Measurements from ENCODE around the gene RNF223.
"Not testable (repeated sequence)": the region's sequence is repeated elsewhere in the genome, so short reads cannot be mapped to it uniquely, and the experiment has no call there.

The RNF223 gene

DNA sequence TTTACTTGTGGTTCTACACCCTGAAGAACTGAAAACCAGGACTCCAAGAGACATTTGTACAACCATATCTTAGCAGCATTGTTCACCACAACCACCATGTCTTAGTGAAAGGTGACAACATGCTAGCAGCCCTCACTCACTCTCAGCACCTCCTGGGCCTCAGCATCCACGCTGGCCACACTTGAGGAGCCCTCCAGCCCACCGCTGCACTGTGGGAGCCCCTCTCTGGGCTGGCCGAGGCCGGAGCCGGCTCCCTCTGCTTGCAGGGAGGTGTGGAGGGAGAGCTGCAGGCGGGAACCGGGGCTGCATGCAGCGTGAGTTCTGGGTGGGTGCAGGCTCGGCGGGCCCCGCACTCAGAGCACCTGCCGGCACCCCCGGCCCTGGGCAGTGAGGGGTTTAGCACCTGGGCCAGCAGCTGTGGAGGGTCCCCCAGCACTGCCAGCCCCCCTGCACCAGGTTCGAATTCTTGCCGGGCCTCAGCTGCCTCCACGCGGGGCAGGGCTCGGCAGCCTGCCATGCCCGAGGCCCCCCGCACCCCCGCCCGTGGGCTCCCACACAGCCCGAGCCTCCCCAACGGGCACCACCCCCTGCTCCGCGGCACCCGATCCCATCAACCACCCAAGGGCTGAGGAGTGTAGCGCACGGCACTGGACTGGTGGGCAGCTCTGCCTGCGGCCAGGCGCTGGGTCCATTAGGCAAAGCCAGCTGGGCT lies 32.6 kb upstream of the RNF223 start:
- no peak for DNase-seq

- not testable (repeated sequence) for DNase-seq
These were observed 30.0 kb upstream of the RNF223 start for GRCh38 chr1:1104152-1104551.

- DNase-seq = no peak
These were observed 27.4 kb upstream of the RNF223 start for GRCh38 chr1:1101503-1101902.

- DNase-seq = no peak
These were observed 26.2 kb upstream of the RNF223 start for GRCh38 chr1:1100296-1100695.

- DNase-seq = no peak
These were observed 25.5 kb upstream of the RNF223 start for GRCh38 chr1:1099506-1100183.

DNA sequence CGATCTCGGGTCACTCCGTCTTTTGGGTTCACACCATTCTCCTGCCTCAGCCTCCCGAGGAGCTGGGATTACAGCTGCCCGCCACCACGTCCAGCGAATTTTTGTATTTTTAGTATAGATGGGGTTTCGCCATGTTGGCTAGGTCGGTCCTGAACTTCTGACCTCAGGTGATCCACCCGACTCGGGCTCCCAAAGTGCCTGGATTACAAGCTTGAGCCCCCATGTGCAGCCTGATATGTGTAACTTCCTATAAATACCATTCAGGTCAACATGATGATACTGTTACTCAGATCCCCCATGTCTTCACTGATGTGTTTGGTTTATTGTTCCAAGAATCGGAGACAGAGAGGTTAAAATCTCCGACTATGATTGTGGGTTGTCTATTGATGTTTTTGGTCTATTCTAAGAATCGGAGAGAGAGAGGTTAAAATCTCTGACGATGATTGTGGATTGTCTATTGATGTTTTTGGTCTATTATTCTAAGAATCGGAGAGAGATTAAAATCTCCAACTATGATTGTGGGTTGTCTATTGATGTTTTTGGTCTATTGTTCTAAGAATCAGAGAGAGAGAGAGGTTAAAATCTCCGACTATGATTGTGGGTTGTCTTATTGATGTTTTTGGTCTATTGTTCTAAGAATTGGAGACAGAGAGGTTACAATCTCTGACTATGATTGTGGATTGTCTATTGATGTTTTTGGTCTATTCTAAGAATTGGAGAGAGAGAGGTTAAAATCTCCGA lies 24.7 kb upstream of the RNF223 start:
- DNase-seq = no peak

DNA sequence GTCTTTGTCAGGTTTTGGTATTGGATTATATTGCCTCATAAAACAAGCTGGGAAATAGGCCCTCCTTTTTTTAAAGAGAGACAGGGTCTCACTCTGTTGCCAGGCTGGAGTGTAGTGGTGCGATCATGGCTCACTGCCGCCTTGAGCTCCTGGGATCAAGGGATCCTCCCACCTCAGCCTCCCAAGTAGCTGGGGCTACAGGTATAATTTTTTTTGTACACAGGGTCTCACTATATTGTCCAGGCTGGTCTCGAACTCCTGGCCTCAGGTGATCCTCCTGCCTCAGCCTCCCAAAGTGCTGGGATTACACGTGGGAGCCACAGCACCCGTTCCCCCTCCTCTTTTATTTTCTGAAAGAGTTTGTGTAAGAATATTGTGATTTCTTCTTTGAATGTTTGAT lies 22.0 kb upstream of the RNF223 start:
- not testable (repeated sequence) for DNase-seq

GRCh38 chr1:1094981-1095380 lies 20.9 kb upstream of the RNF223 start:
- DNase-seq = no peak

DNA sequence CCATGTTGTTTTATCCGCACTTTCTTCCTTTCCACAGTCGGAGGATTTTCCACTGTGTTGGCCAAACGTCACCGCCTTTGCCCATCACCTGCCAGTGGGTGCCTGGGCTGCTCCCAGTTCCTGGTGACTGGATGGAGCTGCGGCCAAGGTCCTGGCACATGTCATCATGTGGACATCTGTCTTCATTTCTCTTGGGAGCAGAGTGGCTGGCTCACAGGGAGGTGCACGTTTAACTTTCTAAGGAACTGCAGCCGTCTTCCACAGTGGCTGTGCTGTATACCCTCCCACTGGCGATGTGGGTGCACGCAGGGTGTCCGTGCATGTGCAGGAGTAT lies 19.5 kb upstream of the RNF223 start:
- no peak for DNase-seq

- DNase-seq = no peak
These were observed 18.9 kb upstream of the RNF223 start for GRCh38 chr1:1092894-1093609.

- DNase-seq = no peak
These were observed 18.2 kb upstream of the RNF223 start for GRCh38 chr1:1092149-1092855.

GRCh38 chr1:1091344-1092148 lies 17.4 kb upstream of the RNF223 start:
- DNase-seq = peak; percentile 10

DNA sequence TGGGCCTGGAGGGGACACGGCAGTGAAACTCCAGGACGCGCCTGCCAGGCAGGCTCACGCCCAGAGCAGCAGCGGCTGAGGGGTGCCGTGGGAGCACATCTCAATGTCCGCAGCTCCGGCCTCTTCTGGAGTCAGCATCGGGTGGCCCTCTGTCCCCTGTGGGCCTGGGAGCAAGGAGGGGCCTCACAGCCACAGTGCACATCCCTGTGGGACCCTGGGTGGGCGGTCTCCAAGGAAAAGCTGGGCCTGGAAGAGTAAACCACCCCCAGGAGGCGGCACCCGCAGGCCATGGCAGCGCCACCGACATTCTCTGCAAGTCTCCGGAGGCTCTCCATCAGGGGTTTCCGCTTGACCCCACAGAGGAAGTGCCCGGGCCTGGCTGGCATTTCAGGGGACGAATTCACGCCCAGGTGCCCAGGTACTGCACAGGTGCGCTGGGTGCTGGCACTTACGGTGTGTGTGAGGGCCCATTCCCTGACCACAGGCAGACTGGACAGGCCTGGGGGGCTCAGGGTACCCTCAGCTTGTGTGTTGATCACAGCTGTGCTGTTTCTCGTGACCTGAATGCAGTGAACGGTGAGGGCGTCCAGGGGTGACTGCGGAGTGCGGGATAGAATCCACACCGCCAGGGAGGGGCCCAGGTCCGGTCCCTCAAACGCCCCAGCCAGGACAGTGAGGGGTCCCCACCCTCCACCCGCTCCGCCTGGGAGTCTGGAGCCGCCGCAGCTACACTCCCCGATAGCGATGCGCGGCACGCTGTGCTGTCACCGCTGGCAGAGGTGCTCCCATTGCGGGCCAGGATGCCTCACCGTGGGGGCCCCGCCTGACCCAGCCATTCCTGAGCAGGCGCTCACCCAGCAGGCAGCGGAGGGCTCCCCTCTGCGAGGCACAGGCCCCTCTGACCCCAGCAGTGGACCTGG lies 16.6 kb upstream of the RNF223 start:
- DNase-seq = no peak

- no peak for DNase-seq
These were observed 15.8 kb upstream of the RNF223 start for GRCh38 chr1:1089731-1090423.

DNA sequence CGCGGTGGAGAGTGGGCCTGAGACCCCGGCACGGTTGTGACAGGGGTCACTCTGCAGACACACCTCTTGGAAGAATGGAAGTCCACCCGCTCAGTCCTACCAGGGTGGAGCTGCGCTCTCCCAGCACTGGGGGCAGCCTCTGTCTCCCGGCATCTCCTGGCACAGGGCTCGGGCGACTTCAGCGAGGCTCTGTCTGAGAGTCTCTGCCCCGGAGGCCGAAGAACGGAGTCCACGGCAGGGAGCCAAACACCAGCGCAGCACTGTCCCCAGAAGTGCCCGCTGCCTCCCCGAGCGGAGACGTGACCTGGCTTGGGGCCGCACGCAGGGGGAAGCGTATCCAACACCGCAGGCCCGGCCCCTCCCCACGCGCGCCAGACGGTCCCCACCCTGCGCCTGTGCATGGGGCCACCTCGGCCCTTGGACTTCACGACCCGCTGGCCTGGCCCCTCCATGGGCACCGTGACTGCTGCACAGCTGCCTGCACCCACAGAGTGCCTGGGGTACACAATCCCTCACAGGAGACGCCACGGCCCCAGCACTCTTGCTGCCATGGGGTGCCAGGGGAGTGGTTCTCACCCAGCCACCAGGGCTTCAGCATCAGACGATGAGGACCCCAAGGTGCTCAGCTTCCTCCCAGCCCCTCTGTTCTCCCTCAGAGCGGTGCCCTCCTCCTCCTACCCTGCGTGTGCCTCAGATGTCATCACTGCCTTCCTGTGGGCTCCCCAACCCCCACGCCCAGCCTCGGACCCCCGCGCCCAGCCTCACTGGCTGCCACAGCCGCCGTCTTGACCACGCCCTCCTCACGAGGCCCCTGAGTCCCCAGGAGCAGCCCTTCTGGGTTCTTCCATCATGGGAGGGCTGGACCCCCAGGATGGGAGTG lies 14.9 kb upstream of the RNF223 start:
- DNase-seq = no peak

DNA sequence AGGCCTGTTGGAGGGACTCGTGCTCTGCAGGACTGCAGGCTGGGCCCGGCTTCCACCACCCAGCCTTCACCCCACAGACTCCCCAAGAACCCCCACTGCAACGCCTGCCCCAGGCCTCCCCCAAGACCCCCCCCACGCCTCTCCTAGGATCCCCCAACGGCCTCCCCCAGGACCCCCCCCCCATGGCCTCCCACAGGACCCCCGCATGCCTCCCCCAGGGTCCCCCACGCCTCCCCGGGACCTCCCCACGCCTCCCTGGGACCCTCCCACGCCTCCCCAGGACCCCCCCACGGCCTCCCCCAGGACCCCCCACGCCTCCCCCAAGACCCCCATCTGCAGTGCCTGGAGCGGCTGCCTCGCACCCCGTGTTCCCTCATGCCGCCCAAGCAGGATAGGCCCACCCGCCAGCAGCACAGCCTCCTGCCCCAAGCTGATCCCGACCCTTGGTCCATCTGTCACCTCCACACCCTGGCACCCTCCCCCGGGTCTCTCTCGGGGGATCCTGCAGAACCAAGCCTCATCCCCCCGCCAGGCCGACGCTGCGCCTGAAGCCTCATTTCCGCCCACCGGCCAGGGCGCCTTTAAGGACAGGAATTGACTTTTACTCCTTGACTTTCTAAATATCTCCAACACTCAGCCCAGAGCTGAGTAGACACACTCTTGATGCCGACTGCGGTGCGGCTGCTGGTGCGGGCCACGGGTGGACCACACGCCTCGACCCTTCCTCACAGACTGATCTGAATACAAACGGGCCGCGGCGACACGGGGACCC lies 14.1 kb upstream of the RNF223 start:
- DNase-seq = no peak

DNA sequence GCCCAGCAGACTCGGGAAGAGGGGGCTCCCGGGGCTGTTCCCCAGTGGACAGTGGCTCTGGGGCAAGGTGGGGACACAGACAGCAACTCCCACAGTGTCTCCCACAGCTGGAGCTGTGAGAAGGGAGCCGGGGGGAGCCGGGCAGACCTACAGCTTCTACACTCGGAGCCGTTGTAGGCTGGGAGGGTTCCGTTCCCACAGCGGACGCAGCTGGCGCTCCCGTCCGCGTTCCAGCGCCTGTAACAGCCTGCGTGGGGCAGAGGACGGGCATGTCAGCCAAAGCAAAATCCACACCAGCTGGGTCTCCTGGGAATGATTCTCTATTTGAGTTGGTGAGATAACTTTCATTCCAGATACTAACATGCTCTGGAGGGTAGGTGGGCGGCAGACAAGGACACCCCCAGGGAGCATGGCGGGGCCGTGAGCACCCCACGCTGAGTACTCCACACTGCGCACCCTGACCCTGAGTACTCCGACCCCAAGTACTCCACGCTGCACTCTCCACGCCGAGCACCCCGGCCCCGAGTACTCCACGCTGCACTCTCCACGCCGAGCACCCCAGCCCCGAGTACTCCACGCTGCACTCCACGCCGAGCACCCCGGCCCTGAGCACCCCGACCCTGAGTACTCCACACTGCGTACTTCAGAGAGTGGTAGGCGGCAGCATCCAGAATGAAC lies 13.4 kb upstream of the RNF223 start:
- no peak for DNase-seq

DNA sequence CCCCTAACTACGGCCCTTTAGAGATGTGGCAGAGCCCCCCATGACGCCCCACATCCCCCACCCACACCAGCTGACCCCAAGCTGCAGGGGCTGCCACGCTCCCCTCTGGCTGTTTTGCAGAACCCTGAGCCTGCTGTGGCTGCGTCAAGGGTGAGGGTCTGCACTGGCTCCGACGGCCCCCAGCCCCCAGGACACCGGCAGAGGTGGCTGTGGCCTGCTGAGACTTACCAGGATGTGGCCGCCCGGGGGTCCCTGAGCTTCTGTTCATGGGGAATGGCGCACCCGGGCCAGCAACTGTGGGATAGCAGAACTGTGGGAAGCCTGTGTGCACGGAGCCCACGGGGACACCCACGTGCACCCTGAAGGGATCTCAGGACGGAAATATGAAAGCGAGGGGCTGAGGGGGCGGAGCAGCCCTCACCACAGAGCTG lies 12.8 kb upstream of the RNF223 start:
- DNase-seq = no peak
